ENCODE data around the gene ZBED5.

Gene ZBED5

GRCh38 chr11:10878408-10879214 lies 20.8 kb upstream of the ZBED5 start:
- DNase-seq (ENCODE audit: low read depth), result peak; percentile 75

- peak; percentile 75 for DNase-seq (ENCODE audit: low read depth)
These were observed 18.3 kb upstream of the ZBED5 start for GRCh38 chr11:10876158-10876557.

- peak; percentile 66 for DNase-seq (ENCODE audit: low read depth)
These were observed 17.7 kb upstream of the ZBED5 start for GRCh38 chr11:10875430-10876021.

GRCh38 chr11:10872097-10872496 lies 14.2 kb upstream of the ZBED5 start:
- no peak for DNase-seq (ENCODE audit: low read depth)

GRCh38 chr11:10868352-10868751 lies 10.5 kb upstream of the ZBED5 start:
- DNase-seq (ENCODE audit: low read depth), result peak; percentile 12

- DNase-seq (ENCODE audit: low read depth), result peak; percentile 75
These were observed 9.1 kb upstream of the ZBED5 start for GRCh38 chr11:10866893-10867331.

GRCh38 chr11:10865837-10866270 lies 8.0 kb upstream of the ZBED5 start:
- DNase-seq (ENCODE audit: low read depth), result no peak

- DNase-seq (ENCODE audit: low read depth), result peak; percentile 60
These were observed 6.8 kb upstream of the ZBED5 start for GRCh38 chr11:10864688-10865087.

GRCh38 chr11:10862446-10862845 lies 4.6 kb upstream of the ZBED5 start:
- DNase-seq (ENCODE audit: low read depth), result no peak

GRCh38 chr11:10861799-10862198 lies 3.9 kb upstream of the ZBED5 start:
- no peak for DNase-seq (ENCODE audit: low read depth)

GRCh38 chr11:10861047-10861446 lies 3.2 kb upstream of the ZBED5 start:
- DNase-seq (ENCODE audit: low read depth), result no peak

- DNase-seq (ENCODE audit: low read depth), result peak; percentile 73
These were observed 829 bp upstream of the ZBED5 start for GRCh38 chr11:10858439-10859325.

- DNase-seq (ENCODE audit: low read depth), result no peak
These were observed 469 bp downstream of the ZBED5 start for GRCh38 chr11:10857459-10857708.

- peak; percentile 65 for DNase-seq (ENCODE audit: low read depth)
These were observed 979 bp downstream of the ZBED5 start for GRCh38 chr11:10856689-10857458.

GRCh38 chr11:10855295-10855694 lies 2.6 kb downstream of the ZBED5 start:
- no peak for DNase-seq (ENCODE audit: low read depth)

- no peak for DNase-seq (ENCODE audit: low read depth)
These were observed 9.6 kb downstream of the ZBED5 start for GRCh38 chr11:10847960-10848860.

GRCh38 chr11:10846660-10847059 lies 11.2 kb downstream of the ZBED5 start:
- no peak for DNase-seq (ENCODE audit: low read depth)

GRCh38 chr11:10845589-10845988 lies 12.3 kb downstream of the ZBED5 start:
- DNase-seq (ENCODE audit: low read depth), result no peak

- DNase-seq (ENCODE audit: low read depth), result peak; percentile 55
These were observed 13.1 kb downstream of the ZBED5 start for GRCh38 chr11:10844796-10845195.

- peak; percentile 22 for DNase-seq (ENCODE audit: low read depth)
These were observed 13.5 kb downstream of the ZBED5 start for GRCh38 chr11:10844356-10844755.

- no peak for DNase-seq (ENCODE audit: low read depth)
These were observed 19.0 kb downstream of the ZBED5 start for GRCh38 chr11:10838881-10839280.

All from EH (cell line).